OCI-LY1 (cell line): Measurements from ENCODE around the gene RPL23.
A peak's percentile ranks its signal among the peaks of the same experiment; 100 is the strongest.

Experiments used
- H2AFZ ChIP-seq: fragments of 200-600 bp; sonication (generic), shearing (Covaris generic); 2 replicates; pipeline ENCODE4 v1.6.0; 2014; ENCODE audit warnings: antibody characterized with exemption, mild to moderate bottlenecking, low read length
- H3F3A ChIP-seq: fragments of 200-600 bp; sonication (generic), shearing (Covaris generic); 2 replicates; pipeline ENCODE4 v1.6.0; 2014; ENCODE audit warnings: mild to moderate bottlenecking, antibody characterized with exemption, low read length, moderate library complexity; ENCODE audit not compliant: insufficient read depth
- H3K27ac ChIP-seq: fragments of 200-600 bp; sonication (generic); 2 replicates; pipeline ENCODE4 v1.5.1; 2014; ENCODE audit warnings: low read length, mixed run types, mild to moderate bottlenecking, low read depth; ENCODE audit not compliant: poor library complexity, severe bottlenecking
- H3K27me3 ChIP-seq: fragments of 200-600 bp; sonication (generic); 2 replicates; pipeline ENCODE4 v1.6.0; 2014; ENCODE audit warnings: antibody characterized with exemption, mild to moderate bottlenecking, low read length, moderate library complexity; ENCODE audit not compliant: insufficient read depth
- H3K36me3 ChIP-seq: fragments of 200-600 bp; sonication (generic); 2 replicates; pipeline ENCODE4 v1.6.1; 2014; ENCODE audit warnings: mild to moderate bottlenecking, antibody characterized with exemption, low read length, moderate library complexity, mixed read lengths; ENCODE audit not compliant: insufficient read depth
- H3K4me1 ChIP-seq: fragments of 200-600 bp; sonication (generic); 2 replicates; pipeline ENCODE4 v1.5.1; 2014; ENCODE audit warnings: mild to moderate bottlenecking, low read length, moderate library complexity; ENCODE audit not compliant: insufficient read depth, severe bottlenecking
- H3K4me2 ChIP-seq: fragments of 200-600 bp; sonication (generic), shearing (Covaris generic); 2 replicates; pipeline ENCODE4 v1.6.1; 2014; ENCODE audit warnings: low read length
- H3K4me3 ChIP-seq: fragments of 200-600 bp; sonication (generic); 2 replicates; pipeline ENCODE4 v1.5.1; 2014; ENCODE audit warnings: low read length, low read depth, mild to moderate bottlenecking, mixed read lengths; ENCODE audit not compliant: poor library complexity, severe bottlenecking
- H3K79me2 ChIP-seq: fragments of 200-600 bp; shearing (Covaris generic); 2 replicates; pipeline ENCODE4 v1.6.1; 2016; ENCODE audit warnings: mixed run types, low read length, mixed read lengths; ENCODE audit not compliant: insufficient read depth
- H3K9ac ChIP-seq: fragments of 200-600 bp; sonication (generic), shearing (Covaris generic); 2 replicates; pipeline ENCODE4 v1.6.1; 2014; ENCODE audit warnings: mild to moderate bottlenecking, low read length, mixed read lengths
- H3K9me2 ChIP-seq: fragments of 200-600 bp; sonication (generic), shearing (Covaris generic); 2 replicates; pipeline ENCODE4 v1.6.1; 2014; ENCODE audit warnings: low read depth, mild to moderate bottlenecking, low read length, mixed read lengths
- H3K9me3 ChIP-seq: fragments of 200-600 bp; shearing (Covaris generic); 2 replicates; pipeline ENCODE4 v1.6.1; 2014; ENCODE audit warnings: low read length, mixed read lengths
- H4K20me1 ChIP-seq: fragments of 200-600 bp; sonication (generic), shearing (Covaris generic); 2 replicates; pipeline ENCODE4 v1.6.0; 2016; ENCODE audit warnings: mild to moderate bottlenecking, low read length; ENCODE audit not compliant: insufficient read depth
- CTCF ChIP-seq: fragments of 200-600 bp; sonication (generic), shearing (Covaris generic); IDR thresholded peaks from 2 replicates; pipeline ENCODE4 v1.5.1; 2017; ENCODE audit warnings: mild to moderate bottlenecking, antibody characterized with exemption, low read length, moderate library complexity, mixed read lengths
- EZH2 ChIP-seq: fragments of 200-600 bp; sonication (generic), shearing (Covaris generic); IDR thresholded peaks from 2 replicates; pipeline ENCODE4 v1.8.0; 2017; ENCODE audit warnings: borderline replicate concordance, mixed run types, mild to moderate bottlenecking, antibody characterized with exemption, low read length, moderate library complexity, mixed read lengths

Gene RPL23

DNA sequence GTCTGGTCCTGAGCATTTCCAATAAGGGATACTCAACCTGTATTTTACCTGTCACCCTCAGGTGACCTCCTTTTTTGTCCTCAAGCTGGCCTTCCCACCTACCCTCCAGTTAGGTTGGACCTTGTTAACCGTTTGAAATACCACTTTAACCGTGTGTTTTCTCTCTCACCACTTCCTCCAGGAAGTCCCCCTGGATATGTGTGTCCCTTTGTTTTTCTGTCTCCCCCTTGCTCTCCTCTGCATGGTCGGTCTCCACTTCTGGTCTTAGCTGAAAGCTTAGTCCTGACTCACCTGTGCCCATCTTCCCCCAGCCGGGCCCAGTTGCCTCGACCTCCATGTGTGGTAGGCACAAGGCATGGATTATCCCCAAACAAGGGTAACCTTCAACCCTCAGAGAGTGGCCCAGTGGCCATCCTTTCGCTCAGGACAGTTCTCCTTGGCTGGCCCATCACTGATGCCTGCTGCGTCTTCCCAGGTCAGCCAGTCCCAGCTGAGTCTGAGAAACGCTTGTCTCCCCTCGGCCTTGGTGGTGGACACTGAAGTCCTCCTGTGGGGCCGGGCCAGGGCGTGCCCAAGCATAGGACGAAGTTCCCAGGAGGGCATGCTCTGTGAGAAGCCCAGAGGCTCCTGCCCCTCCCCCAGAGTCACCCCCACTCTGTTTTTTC is 36.4 kb upstream of the RPL23 start:
- Histone ChIP-seq H3K79me2 (no peaks in the 10 kb centered on the region), H3K4me2 (no peak overlapping the region), H3K4me3 (no peak overlapping the region), H3K27ac (peak overlapping the region; percentile 92), H3K36me3 (peaks cover 41% of the 10 kb centered on the region; the same call in 1 of the 2 replicates), H4K20me1 (no peaks in the 10 kb centered on the region), H3K9me3 (no peaks in the 10 kb centered on the region), H3K4me1 (peaks cover 71% of the 10 kb centered on the region), H3K9ac (no peak overlapping the region), H3K27me3 (no peaks in the 10 kb centered on the region), H3F3A (no peaks in the 10 kb centered on the region), H3K9me2 (no peaks in the 10 kb centered on the region), H2AFZ (no peak overlapping the region)
- TF ChIP-seq EZH2 (no peak), CTCF (no peak)

DNA sequence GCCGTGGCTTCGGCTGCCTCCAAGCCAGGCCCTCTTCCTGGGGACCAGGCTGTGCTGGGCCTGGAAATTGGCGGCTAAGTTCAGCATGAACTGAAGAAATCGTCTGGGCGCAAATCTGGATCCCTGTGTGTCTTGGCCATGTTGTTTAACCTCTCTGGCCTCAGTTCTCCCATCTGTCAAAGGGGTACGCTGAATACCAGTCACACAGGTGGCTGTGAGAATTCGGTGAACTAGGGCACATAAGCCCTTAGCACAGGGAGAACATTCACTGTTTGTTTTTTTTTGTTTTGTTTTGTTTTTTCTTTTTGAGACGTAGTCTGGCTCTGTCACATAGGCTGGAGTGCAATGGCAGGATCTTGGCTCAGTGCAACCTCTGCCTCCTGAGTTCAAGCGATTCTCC is 35.3 kb upstream of the RPL23 start:
- Histone ChIP-seq H4K20me1 (no peaks in the 10 kb centered on the region), H3K9me2 (no peaks in the 10 kb centered on the region), H3K9ac (no peak overlapping the region), H3K9me3 (no peaks in the 10 kb centered on the region), H2AFZ (no peak overlapping the region), H3K27me3 (no peaks in the 10 kb centered on the region), H3K4me1 (peaks cover 77% of the 10 kb centered on the region), H3K79me2 (no peaks in the 10 kb centered on the region), H3K4me3 (no peak overlapping the region), H3K27ac (no peak overlapping the region), H3F3A (no peaks in the 10 kb centered on the region), H3K4me2 (no peak overlapping the region), H3K36me3 (peaks cover 37% of the 10 kb centered on the region; the same call in 1 of the 2 replicates)
- no peak for TF ChIP-seq CTCF

- Histone ChIP-seq H3K79me2 (0 out of 2 replicates have a peak, but pooled peaks cover 5% of the 10 kb centered on the region), H3K27me3 (no peaks in the 10 kb centered on the region), H3K4me3 (no peak overlapping the region), H3K36me3 (peaks cover 22% of the 10 kb centered on the region; the same call in 1 of the 2 replicates), H3K9me2 (no peaks in the 10 kb centered on the region), H3K9me3 (no peaks in the 10 kb centered on the region), H3K9ac (no peak overlapping the region; the same call in 1 of the 2 replicates), H3K4me2 (peak overlapping the region; percentile 16; the same call in 1 of the 2 replicates), H2AFZ (no peak overlapping the region), H3F3A (no peaks in the 10 kb centered on the region), H3K4me1 (peaks cover 73% of the 10 kb centered on the region), H4K20me1 (no peaks in the 10 kb centered on the region), H3K27ac (peak overlapping the region; percentile 48)
- no peak for TF ChIP-seq EZH2
- TF ChIP-seq CTCF: no peak
These were observed 33.1 kb upstream of the RPL23 start for GRCh38 chr17:38886643-38887010.
